GM12875 (cell line): ENCODE data around the gene KIFC1.
A peak's percentile ranks its signal among the peaks of the same experiment; 100 is the strongest.

ENCODE experiments used
- H3K4me3 ChIP-seq: one replicate; pipeline ENCODE4 v1.5.1; 2011; ENCODE audit warnings: low read depth, low read length, control low read depth
- TF ChIP-seq, protein P1 (sequence below): IDR thresholded peaks from 2 replicates; pipeline ENCODE4 v1.5.1; 2011; ENCODE audit warnings: low read depth, mild to moderate bottlenecking, control low read depth, inconsistent platforms, low read length, moderate library complexity, borderline replicate concordance; ENCODE audit not compliant: insufficient read depth

KIFC1 gene

DNA sequence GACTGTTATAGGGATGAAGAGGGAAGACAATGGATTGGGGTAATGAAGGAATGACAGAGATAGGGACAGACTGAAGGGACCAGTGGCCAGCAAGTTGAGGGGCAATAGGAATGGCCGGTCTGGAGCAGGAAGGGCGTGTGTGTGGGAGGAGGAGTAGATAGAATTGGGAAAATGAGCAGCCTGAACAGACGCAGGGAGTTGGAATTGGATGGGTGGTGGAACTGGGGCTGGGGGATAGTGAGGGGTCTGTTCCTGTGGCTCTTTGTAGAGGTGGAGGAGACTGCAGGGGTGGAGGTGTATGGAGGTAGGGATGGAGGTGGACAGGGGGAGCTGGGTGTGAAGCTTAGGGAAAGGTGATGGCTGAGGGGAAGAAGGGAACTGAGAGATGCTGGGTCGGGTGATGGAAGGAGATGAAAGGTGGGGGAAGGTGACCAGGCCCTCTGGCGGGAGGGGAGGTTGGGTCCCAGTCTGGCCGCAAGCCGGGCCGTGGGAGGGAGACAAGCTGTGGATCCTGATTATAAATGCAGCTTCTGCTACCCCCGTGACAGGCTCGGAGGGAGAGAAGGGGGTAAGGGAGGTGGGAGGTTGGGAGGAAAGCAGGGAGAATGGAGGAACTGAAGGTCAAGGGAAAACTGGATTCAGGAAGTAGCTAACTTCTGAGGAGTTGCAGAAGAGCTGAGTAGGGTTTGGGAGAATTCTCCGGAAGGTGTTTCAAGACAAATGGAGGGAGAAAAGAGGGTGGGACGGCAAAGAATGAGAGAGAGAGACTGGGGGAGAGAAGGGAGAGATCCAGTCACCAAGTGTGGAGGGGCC lies 33.4 kb downstream of the KIFC1 start:
- TF ChIP-seq, protein P1, sequence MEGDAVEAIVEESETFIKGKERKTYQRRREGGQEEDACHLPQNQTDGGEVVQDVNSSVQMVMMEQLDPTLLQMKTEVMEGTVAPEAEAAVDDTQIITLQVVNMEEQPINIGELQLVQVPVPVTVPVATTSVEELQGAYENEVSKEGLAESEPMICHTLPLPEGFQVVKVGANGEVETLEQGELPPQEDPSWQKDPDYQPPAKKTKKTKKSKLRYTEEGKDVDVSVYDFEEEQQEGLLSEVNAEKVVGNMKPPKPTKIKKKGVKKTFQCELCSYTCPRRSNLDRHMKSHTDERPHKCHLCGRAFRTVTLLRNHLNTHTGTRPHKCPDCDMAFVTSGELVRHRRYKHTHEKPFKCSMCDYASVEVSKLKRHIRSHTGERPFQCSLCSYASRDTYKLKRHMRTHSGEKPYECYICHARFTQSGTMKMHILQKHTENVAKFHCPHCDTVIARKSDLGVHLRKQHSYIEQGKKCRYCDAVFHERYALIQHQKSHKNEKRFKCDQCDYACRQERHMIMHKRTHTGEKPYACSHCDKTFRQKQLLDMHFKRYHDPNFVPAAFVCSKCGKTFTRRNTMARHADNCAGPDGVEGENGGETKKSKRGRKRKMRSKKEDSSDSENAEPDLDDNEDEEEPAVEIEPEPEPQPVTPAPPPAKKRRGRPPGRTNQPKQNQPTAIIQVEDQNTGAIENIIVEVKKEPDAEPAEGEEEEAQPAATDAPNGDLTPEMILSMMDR: no peak

DNA sequence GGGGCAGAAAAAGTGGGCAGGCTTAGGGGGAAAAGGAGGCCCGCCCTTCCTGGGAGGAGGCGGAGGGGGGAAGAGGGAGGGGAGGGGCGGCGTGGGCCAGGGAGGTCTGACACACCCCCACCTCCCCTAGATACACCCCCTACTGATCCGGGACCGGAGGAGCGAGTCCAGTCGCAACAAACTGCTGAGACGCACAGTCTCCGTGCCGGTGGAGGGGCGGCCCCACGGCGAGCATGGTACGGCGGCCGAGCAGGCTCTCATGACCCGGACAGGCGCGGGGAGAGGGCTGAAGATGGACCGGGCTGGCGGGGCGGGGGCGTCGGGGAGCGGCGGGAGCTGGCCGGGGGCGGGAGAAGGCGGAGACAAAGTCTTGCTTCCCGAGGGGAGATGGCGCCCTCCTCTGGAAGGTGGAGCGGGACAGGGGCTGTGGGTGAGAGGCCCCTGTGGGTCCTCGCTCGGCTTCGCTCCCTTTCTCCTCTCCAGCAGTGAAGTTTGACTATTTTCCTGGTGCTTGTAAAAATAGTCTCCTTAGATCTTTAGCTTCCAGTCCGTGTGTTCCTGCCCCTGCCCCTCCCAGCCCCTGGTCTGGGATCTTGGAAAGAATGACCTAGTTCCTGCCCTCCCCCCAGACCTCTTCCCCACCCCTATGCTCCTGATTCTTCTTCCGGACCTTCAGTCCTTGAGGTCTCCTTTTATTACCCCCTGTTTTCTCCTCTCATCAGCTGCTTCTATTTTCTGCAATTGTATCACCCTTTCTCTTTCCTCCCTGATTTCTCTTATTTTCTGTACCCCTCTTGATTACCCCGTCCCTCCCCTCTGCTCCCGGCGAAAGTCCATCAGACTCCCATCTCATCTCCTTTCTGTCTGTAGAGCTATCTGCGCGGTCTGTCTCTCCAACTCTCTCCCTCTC lies 34.3 kb downstream of the KIFC1 start:
- H3K4me3 ChIP-seq: peak overlapping the region; percentile 51
- TF ChIP-seq, protein P1: peak; percentile 74

More for the DNA sequence above, 33.4 kb downstream of the KIFC1 start:
- peak overlapping the region; percentile 51 for H3K4me3 ChIP-seq

- peak overlapping the region; percentile 51 for H3K4me3 ChIP-seq
- TF ChIP-seq, protein P1: no peak
Measured at GRCh38 chr6:33426590-33427511, 35.2 kb downstream of the KIFC1 start.

- H3K4me3 ChIP-seq: peak overlapping the region; percentile 51
- TF ChIP-seq, protein P1: no peak
Measured at GRCh38 chr6:33427585-33428223, 36.1 kb downstream of the KIFC1 start.

- peak overlapping the region; percentile 40 for H3K4me3 ChIP-seq
- TF ChIP-seq, protein P1: peak; percentile 59; the same call in 1 of the 2 replicates
Measured at GRCh38 chr6:33428224-33428965, 36.8 kb downstream of the KIFC1 start.
